ENCODE measurements around the gene SLC43A2. TPM values are rescaled to one million over a fixed set of nuclear protein-coding genes. Genes with fewer than 3 reads are reported as not detected.

SLC43A2 gene
- total RNA-seq, 6 experiments from 2014 or later, result 1.4 to 8.9 (median 5.1) TPM

DNA sequence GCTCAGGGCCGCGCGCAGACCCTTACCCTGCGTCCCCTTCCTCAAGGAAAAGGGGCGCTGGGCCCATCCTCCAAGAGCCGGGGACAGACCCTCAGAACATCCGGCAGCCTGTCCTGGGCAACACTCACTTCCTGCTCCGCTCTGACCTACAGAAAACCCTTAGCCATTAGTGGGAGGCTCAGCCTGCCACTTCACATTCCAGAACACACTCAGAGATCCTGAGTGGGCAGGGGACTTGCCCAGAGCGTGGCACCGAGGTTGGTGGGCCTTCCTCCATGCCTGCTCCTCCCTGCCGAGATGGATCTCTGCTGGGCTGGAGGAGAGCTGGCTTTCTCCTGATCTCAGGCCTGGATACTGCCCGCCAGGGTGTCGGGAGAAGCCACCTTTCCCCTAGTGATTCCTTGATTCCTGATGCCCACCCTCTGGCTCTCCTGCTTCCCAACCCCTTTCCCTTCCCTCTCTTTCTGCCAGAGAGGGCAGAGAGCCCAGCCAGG lies 15.4 kb upstream of the SLC43A2 start:
- Histone ChIP-seq H3K27me3 (no peaks in the 10 kb centered on the region), H3K36me3 (peaks cover 0 to 3% (median 1%) of the 10 kb centered on the region in 4 donors), H3K9me3 (no peaks in the 10 kb centered on the region), H3K4me3 (peak overlapping the region; percentile 23 to 54 (median 26)), H3K27ac (peak overlapping the region; percentile 4 to 34 (median 31)), H3K4me1 (peaks cover 0 to 18% (median 8%) of the 10 kb centered on the region in 4 donors)
- TF ChIP-seq POLR2A (IDR thresholded peaks at IDR 0.05), result no peak
- TF ChIP-seq, protein P1, sequence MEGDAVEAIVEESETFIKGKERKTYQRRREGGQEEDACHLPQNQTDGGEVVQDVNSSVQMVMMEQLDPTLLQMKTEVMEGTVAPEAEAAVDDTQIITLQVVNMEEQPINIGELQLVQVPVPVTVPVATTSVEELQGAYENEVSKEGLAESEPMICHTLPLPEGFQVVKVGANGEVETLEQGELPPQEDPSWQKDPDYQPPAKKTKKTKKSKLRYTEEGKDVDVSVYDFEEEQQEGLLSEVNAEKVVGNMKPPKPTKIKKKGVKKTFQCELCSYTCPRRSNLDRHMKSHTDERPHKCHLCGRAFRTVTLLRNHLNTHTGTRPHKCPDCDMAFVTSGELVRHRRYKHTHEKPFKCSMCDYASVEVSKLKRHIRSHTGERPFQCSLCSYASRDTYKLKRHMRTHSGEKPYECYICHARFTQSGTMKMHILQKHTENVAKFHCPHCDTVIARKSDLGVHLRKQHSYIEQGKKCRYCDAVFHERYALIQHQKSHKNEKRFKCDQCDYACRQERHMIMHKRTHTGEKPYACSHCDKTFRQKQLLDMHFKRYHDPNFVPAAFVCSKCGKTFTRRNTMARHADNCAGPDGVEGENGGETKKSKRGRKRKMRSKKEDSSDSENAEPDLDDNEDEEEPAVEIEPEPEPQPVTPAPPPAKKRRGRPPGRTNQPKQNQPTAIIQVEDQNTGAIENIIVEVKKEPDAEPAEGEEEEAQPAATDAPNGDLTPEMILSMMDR (IDR thresholded peaks at IDR 0.05), result no peak
- 54% methylated on average over 3 of the region's 13 CpGs for WGBS (ENCODE audit: insufficient coverage, low coverage, low lambda C conversion rate, missing lambda C conversion rate)
- DNase-seq, result no peak
- ATAC-seq, result peak in 2 of 4 donors; percentile 2
- intact Hi-C loops (cut with DNase I), result no loop called here

DNA sequence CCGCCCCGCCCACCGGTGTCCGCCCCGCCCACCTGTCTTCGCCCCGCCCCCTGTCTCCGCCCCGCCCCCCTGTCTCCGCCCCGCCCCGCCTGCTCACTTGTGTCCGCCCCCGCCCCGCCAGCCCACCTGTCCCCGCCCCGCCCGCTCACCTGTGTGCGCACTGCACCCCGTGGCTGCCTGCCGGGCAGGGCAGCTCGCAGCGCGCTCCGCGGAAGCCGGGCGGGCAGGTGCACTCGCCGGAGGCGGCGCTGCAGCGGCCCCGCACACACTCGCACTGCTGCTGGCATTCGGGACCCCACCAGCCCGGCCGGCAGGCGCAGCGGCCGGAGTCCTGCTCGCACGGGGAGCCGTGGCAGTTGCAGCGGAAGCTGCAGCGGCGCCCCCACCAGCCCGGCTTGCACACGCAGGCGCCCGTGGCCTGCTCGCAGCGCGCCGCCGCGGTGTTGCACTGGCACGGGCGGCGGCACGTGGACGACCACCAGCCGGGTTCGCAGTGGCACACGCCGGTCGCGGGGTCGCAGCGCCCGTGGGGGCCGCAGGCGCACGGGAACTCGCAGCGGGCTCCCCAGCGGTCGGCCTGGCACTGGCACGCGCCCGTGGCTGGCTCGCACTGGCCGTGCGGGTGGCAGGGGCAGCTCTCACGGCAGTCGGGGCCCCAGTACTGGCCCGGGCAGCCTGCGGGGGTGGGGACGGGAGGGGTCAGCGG lies 14.8 kb upstream of the SLC43A2 start:
- Histone ChIP-seq H3K27me3 (no peaks in the 10 kb centered on the region), H3K4me1 (peaks cover 0 to 15% (median 7%) of the 10 kb centered on the region in 4 donors), H3K36me3 (peaks cover 0 to 3% (median 1%) of the 10 kb centered on the region in 4 donors), H3K27ac (peak overlapping the region; percentile 4 to 34 (median 31)), H3K9me3 (no peaks in the 10 kb centered on the region), H3K4me3 (peak overlapping the region; percentile 23 to 54 (median 26))
- ATAC-seq (peak in 2 of 4 donors; percentile 19 to 36), DNase-seq (peak in 2 of 3 donors; percentile 58 to 71)
- intact Hi-C loops (cut with DNase I), result no loop called here
- TF ChIP-seq, protein P1 (IDR thresholded peaks at IDR 0.05), result peak in 1 of 4 donors; percentile 8
- peak; percentile 15 for TF ChIP-seq POLR2A (IDR thresholded peaks at IDR 0.05)
- 10% methylated on average over 17 of the region's 90 CpGs for WGBS (ENCODE audit: insufficient coverage, low coverage, low lambda C conversion rate, missing lambda C conversion rate)

DNA sequence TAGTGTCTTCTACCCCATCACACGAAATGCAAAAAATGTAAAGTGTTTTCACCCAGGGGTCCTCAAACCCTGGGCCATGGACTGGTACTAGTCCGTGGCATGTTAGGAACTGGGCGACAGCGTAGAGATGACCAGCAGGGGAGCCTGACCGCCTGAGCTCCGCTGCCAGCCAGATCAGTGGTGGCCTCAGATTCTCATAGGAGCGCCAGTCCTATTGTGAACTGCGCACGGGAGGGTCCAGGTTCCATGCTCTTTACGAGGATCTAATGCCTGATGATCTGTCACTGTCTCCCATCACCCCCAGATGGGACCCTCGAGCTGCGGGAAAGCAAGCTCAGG lies 12.4 kb upstream of the SLC43A2 start:
- DNase-seq (no peak), ATAC-seq (no peak)
- no peak for TF ChIP-seq POLR2A (IDR thresholded peaks at IDR 0.05)
- TF ChIP-seq, protein P1 (IDR thresholded peaks at IDR 0.05), result no peak
- Histone ChIP-seq H3K4me1 (peaks cover 0 to 10% (median 3%) of the 10 kb centered on the region in 4 donors), H3K27ac (no peak overlapping the region), H3K36me3 (peaks cover 0 to 7% (median 3%) of the 10 kb centered on the region in 4 donors), H3K9me3 (no peaks in the 10 kb centered on the region), H3K4me3 (no peak overlapping the region), H3K27me3 (no peaks in the 10 kb centered on the region)
- intact Hi-C loops (cut with DNase I), result no loop called here
- 71% methylated on average over 4 of the region's 12 CpGs for WGBS (ENCODE audit: insufficient coverage, low coverage, low lambda C conversion rate, missing lambda C conversion rate)

DNA sequence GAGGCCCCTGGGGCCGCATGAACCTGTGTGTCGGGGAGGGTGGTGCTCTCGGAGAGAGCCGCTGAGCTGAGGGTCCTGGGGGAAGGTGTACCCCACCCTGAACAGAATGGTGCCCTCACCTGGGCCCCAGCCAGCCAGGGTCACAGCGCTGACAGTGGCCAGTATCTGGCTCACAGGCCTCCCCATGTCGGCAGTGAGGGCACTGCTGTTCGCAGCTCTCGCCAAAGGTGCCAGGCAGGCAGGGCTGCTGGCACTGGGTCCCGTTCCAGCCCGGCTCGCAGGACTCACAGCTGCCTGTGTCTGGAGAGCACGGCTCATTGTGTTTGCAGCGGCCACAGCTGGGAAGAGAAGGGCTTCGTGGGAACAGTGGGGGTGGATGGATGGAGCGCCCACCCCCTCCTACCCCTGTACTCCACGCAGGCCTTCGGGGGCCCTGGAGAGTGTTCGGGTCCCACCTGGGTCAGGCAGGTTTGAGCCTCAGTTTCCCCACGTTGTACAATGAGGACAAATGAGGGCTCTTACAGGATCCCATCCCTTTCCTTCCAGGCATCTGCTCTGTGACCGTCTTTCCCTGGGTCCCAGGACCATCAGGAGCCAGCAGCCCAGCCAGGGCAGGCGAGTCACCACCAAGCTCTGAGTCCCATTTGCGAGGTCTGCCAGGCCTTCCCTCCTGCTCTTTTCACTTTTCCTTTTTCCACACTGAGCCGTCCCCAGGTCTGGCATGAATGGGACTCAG lies 11.9 kb upstream of the SLC43A2 start:
- WGBS (ENCODE audit: insufficient coverage, low coverage, low lambda C conversion rate, missing lambda C conversion rate), result 81% methylated on average over 6 of the region's 23 CpGs
- ATAC-seq (peak in 2 of 4 donors; percentile 3 to 10), DNase-seq (no peak)
- Histone ChIP-seq H3K9me3 (no peaks in the 10 kb centered on the region), H3K36me3 (peaks cover 0 to 12% (median 3%) of the 10 kb centered on the region in 4 donors), H3K27ac (no peak overlapping the region), H3K27me3 (no peaks in the 10 kb centered on the region), H3K4me3 (no peak overlapping the region), H3K4me1 (peaks cover 0 to 10% (median 3%) of the 10 kb centered on the region in 4 donors)
- intact Hi-C loops (cut with DNase I), result no loop called here
- TF ChIP-seq POLR2A (IDR thresholded peaks at IDR 0.05), result no peak
- TF ChIP-seq, protein P1 (IDR thresholded peaks at IDR 0.05), result no peak

All from right lobe of liver (tissue), 6 donors.